ENCODE results near the gene IL25. TPM values are rescaled to one million over a fixed set of nuclear protein-coding genes. Genes with fewer than 3 reads are reported as not detected.

IL25 gene
- total and polyA plus RNA-seq, 2 of the 4 experiments (the other 2 are of a cell fraction): not detected

GRCh38 chr14:23389396-23389795 is 16.8 kb downstream of the IL25 start:
- H3K18ac ChIP-seq (ENCODE audit: low read depth, low read length): no peak overlapping the region
- DNase-seq (no peak), ATAC-seq (ENCODE audit: low read depth) (no peak)
- no peak overlapping the region for H3K56ac ChIP-seq (ENCODE audit: extremely low read depth, insufficient read depth, low read length)
- H3K9me3 ChIP-seq (ENCODE audit: control insufficient read depth, insufficient read depth, low read length): no peaks in the 10 kb centered on the region
- intact Hi-C loops (cut with micrococcal nuclease) (no loop called here), dilution Hi-C loops (cut with HindIII; ENCODE audit: low sequenced_read_pairs, unreplicated experiment) (no loop called here), in situ Hi-C loops (cut with MboI; ENCODE audit: low sequenced_read_pairs) (no loop called here)
- no peaks in the 10 kb centered on the region for H3K79me1 ChIP-seq (ENCODE audit: low read depth in 1 of 2, low read length in 2 of 2)
- H3K4ac ChIP-seq (ENCODE audit: low read depth, low read length): no peak overlapping the region
- no peak overlapping the region for H4K91ac ChIP-seq (ENCODE audit: insufficient read depth, low read depth, low read length)
- no peak overlapping the region for H2BK20ac ChIP-seq (ENCODE audit: low read depth, low read length)
- no peak for TF ChIP-seq CTCF (conservative IDR thresholded peaks at IDR 0.05; ENCODE audit: low read depth, low read length)
- TF ChIP-seq ELK1 (IDR thresholded peaks at IDR 0.05; ENCODE audit: borderline replicate concordance, low read depth, low read length): no peak
- TF ChIP-seq MAFK (IDR thresholded peaks at IDR 0.05; ENCODE audit: low read depth, low read length): no peak
- no peak for TF ChIP-seq RCOR1 (IDR thresholded peaks at IDR 0.05; ENCODE audit: insufficient replicate concordance, low read length)
- no peak for TF ChIP-seq RAD21 (IDR thresholded peaks at IDR 0.05; ENCODE audit: low read length)
- TF ChIP-seq USF2 (IDR thresholded peaks at IDR 0.05; ENCODE audit: low read depth, low read length): no peak
- no peak for TF ChIP-seq CHD1 (IDR thresholded peaks at IDR 0.05; ENCODE audit: low read depth, low read length)
- no peak for TF ChIP-seq CEBPB (IDR thresholded peaks at IDR 0.05; ENCODE audit: low read depth, low read length)
- TF ChIP-seq MXI1 (IDR thresholded peaks at IDR 0.05; ENCODE audit: borderline replicate concordance, low read depth, low read length): no peak
- TF ChIP-seq MAZ (IDR thresholded peaks at IDR 0.05; ENCODE audit: borderline replicate concordance, low read depth, low read length): no peak
- no peak for TF ChIP-seq SMC3 (IDR thresholded peaks at IDR 0.05; ENCODE audit: low read depth, low read length)
- no peak for TF ChIP-seq BHLHE40 (IDR thresholded peaks at IDR 0.05; ENCODE audit: low read depth, low read length)
- H3K4me3 ChIP-seq (ENCODE audit: insufficient read depth, low read depth, low read length): no peak overlapping the region
- no peaks in the 10 kb centered on the region for H3K36me3 ChIP-seq (ENCODE audit: control insufficient read depth, insufficient read depth, low read length)
- peaks cover 36% of the 10 kb centered on the region for H3K27me3 ChIP-seq (ENCODE audit: control insufficient read depth, insufficient read depth, low read length)
- no peak overlapping the region for H3K9ac ChIP-seq (ENCODE audit: low read depth, low read length)
- H3K27ac ChIP-seq (ENCODE audit: insufficient read depth, low read length): no peak overlapping the region
- H3K4me1 ChIP-seq (ENCODE audit: control insufficient read depth, insufficient read depth, low read length): no peaks in the 10 kb centered on the region
- POLR2A ChIA-PET (ENCODE audit: unreplicated experiment): no interaction called here
- H3K9me1 ChIP-seq (ENCODE audit: insufficient read depth, low read length): no peaks in the 10 kb centered on the region
- H2AFZ ChIP-seq (replicated peaks; ENCODE audit: low read length, poor library complexity): no peak overlapping the region
- H3K4me2 ChIP-seq (ENCODE audit: low read depth, low read length): no peak overlapping the region
- no peaks in the 10 kb centered on the region for H4K20me1 ChIP-seq (ENCODE audit: insufficient read depth, low read length)
- no TSS peak for BruUV-seq (replicated peaks)
- no peak overlapping the region for H3K14ac ChIP-seq (replicated peaks; ENCODE audit: low read depth, low read length)
- no peak overlapping the region for H3K23ac ChIP-seq (ENCODE audit: low read depth, low read length)
- peak overlapping the region; percentile 15 for H2AK9ac ChIP-seq (replicated peaks; ENCODE audit: low read depth, low read length, poor library complexity)
- H2BK120ac ChIP-seq (ENCODE audit: low read depth, low read length): no peak overlapping the region
- no peak overlapping the region for H2BK15ac ChIP-seq (ENCODE audit: low read depth, low read length)
- H2BK5ac ChIP-seq (ENCODE audit: low read depth, low read length, poor library complexity, severe bottlenecking): no peak overlapping the region
- H2AK5ac ChIP-seq (ENCODE audit: low read depth, low read length): no peak overlapping the region
- no peak overlapping the region for H4K5ac ChIP-seq (ENCODE audit: low read depth, low read length)
- WGBS, 2 experiments (ENCODE audit: extremely low coverage in 2 of 2, insufficient read length in 1 of 2): no CpG with 5 or more reads among the region's 12 CpGs
- CTCF ChIA-PET: no interaction called here
- no peak overlapping the region for H4K8ac ChIP-seq (ENCODE audit: low read depth in 2 of 2, low read length in 2 of 2)
